Adipocyte (in vitro differentiated cells): ENCODE results near the gene FOXK1.
"Not testable (repeated sequence)": the region's sequence is repeated elsewhere in the genome, so short reads cannot be mapped to it uniquely, and the experiment has no call there.

Experiments
- DNase-seq: peaks from one replicate; pipeline ENCODE4 v3.0.0-alpha.2; 2015; ENCODE audit warnings: low read depth
- H3K27me3 ChIP-seq: replicated peaks from 2 replicates; pipeline ENCODE4 v1.7.0; 2013; ENCODE audit warnings: mild to moderate bottlenecking, low read length, moderate library complexity; ENCODE audit not compliant: control insufficient read depth, insufficient read depth
- H3K36me3 ChIP-seq: 2 replicates; pipeline ENCODE4 v1.7.0; 2013; ENCODE audit warnings: low read length, mild to moderate bottlenecking, moderate library complexity; ENCODE audit not compliant: control insufficient read depth, insufficient read depth, severe bottlenecking
- H3K4me1 ChIP-seq: 2 replicates; pipeline ENCODE4 v1.7.0; 2013; ENCODE audit warnings: mild to moderate bottlenecking, low read length, moderate library complexity; ENCODE audit not compliant: control insufficient read depth, insufficient read depth
- H3K4me3 ChIP-seq: 2 replicates; pipeline ENCODE4 v1.7.0; 2013; ENCODE audit warnings: mild to moderate bottlenecking, low read length, moderate library complexity
- H3K9ac ChIP-seq: 2 replicates; pipeline ENCODE4 v1.7.0; 2013; ENCODE audit warnings: mild to moderate bottlenecking, low read length, moderate library complexity
- H3K9me3 ChIP-seq: 2 replicates; pipeline ENCODE4 v1.7.0; 2013; ENCODE audit warnings: mild to moderate bottlenecking, low read length, moderate library complexity; ENCODE audit not compliant: control insufficient read depth

The FOXK1 gene

DNA sequence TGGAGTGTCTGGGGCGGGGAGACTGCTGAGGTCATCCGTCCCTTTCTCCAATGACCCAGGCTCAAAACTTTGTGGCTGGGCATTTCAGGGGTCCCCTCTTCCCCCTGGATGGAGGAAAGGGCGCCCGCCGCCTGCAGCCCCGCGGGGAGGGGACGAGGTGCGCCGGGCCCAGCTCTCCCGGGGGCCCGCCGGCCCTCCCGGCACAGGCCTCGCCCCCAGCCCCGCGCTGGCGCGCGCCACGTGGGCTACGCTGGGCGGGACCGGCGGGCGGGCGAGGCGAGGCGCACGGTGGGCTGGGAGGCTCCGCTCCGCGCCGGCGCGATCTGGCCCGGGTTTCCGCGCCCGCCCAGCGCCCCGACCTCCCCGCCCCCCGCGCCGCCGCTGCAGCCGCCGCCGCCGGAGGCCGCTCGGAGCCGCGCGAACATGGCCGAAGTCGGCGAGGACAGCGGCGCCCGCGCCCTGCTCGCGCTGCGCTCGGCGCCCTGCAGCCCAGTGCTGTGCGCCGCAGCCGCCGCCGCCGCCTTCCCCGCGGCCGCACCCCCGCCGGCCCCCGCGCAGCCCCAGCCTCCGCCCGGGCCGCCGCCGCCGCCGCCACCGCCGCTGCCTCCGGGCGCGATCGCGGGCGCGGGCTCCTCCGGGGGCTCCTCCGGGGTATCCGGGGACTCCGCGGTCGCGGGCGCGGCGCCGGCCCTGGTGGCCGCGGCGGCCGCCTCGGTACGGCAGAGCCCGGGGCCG lies at the start of gene FOXK1:
Gene FOXK1, plus strand, starts transcription at position 410 of the 735 bp plus-strand sequence. Its CDS starts 14 bp downstream, at position 424.
- peak within 1 kb of the TSS; percentile 97 for H3K4me3 ChIP-seq
- peak within 1 kb of the TSS; percentile 97 for H3K9ac ChIP-seq
- H3K4me1 ChIP-seq = peaks cover 20% of the 10 kb centered on the region
- no peaks in the 10 kb centered on the region for H3K27me3 ChIP-seq
- no peaks in the 10 kb centered on the region for H3K9me3 ChIP-seq
- H3K36me3 ChIP-seq = no peaks in the 10 kb centered on the region
- DNase-seq = peak; percentile 89

DNA sequence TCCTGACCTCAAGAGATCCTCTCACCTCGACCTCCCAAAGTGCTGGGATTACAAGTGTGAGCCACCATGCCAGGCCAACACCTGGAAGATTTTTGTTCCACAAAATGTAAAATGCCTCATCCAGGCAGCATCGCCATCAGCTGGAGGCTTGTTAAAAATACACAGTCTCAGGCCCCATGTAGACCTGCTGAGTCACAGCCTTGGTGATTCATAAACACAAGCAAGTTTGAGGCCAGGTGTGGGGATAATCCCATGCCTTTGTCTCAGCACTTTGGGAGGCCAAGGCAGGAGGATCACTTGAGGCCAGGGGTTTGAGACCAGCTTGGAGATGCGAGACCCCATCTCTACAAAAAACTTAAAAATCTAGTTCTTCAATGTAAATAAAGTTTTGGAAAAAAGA lies 49.1 kb upstream of the FOXK1 start:
- Histone ChIP-seq H3K4me3 (no peak overlapping the region), H3K27me3 (no peaks in the 10 kb centered on the region), H3K9me3 (no peaks in the 10 kb centered on the region), H3K36me3 (no peaks in the 10 kb centered on the region), H3K4me1 (peaks cover 18% of the 10 kb centered on the region), H3K9ac (no peak overlapping the region)
- peak; percentile 42 for DNase-seq

DNA sequence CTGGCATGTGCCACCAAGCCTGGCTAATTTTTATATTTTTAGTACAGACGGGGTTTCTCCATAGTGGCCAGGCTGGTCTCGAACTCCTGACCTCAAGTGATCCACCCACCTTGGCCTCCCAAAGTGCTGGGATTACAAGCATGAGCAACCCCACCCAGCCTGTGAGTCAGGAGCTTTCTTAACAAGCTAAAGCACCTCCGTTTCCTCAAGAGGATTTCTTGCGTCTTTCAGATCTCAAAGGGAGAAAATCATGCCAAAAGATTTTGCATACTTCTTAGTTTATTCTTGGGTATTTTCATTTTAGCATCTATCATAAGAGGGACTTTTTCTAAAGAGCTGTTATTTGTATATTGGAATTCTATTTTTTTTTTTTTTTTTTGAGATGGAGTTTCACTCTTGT lies 47.9 kb upstream of the FOXK1 start:
- Histone ChIP-seq H3K4me3 (no peak overlapping the region), H3K4me1 (peaks cover 18% of the 10 kb centered on the region), H3K27me3 (no peaks in the 10 kb centered on the region), H3K36me3 (no peaks in the 10 kb centered on the region), H3K9me3 (no peaks in the 10 kb centered on the region), H3K9ac (peak overlapping the region; percentile 2)
- DNase-seq = peak; percentile 30

DNA sequence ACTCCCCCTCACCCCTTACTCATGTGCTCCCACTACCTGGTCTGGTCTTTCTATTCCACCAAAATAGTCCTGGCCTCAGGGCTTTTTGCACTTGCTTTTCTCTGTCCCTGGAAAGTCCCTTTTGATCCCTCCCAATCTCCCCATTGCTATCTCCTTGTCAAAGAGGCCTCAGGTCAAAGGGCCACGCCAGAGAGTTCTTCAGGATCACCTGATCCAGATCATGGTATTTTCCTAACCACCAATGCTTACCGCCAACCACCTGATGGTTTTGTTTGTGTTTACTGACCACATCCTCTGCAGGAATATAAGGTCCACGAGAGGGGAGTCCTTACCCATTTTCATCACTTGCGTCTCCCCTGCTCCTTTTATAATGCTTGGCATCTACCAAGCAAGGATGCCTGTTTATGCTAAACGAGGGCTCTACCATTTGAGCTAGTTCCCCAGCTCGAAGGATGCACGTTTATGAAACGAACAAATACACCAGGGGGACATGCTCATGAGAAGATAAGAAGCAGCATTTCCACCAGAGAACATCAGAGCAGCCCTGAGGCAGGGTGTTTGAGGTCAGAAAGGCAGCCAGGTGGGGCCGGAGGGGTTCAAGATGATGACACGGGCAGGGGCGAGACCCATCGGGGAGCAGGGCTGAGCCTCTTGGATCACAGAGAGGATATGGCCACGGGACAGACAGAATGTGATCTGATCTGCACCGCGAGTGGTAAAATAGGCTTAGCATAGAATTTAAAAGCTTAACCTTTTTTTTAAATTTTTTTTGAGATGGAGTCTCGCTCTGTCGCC lies 43.1 kb upstream of the FOXK1 start:
- H3K27me3 ChIP-seq = no peaks in the 10 kb centered on the region
- DNase-seq = no peak

DNA sequence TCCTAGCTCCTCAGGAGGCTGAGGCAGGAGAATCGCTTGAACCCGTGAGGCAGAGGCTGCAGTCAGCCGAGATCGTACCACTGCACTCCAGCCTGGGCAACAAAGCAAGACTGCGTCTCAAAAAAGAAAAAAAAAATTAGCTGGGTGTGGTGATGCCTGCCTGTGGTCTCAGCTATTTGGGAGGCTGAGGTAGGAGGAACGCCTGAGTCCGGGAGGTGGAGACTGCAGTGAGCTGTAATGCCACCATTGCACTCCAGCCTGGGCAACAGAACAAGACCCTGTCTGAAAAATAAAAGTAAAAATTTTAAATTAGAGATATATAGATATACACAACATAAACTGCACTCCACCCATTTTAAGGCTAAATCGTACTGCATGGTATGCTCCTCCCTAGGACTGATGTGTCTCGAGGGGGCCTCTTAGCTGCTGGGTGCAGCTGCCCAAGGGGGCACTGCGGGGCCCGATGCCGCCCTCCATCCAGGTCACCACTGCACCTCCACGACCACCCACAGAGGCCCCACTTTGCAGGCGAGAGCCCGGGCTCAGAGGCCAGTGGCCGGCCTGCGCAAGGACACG lies 40.9 kb upstream of the FOXK1 start:
- Histone ChIP-seq H3K27me3 (no peaks in the 10 kb centered on the region), H3K36me3 (no peaks in the 10 kb centered on the region), H3K9me3 (no peaks in the 10 kb centered on the region), H3K4me1 (peaks cover 13% of the 10 kb centered on the region), H3K9ac (peak overlapping the region; percentile 97), H3K4me3 (peak overlapping the region; percentile 88)
- no peak for DNase-seq

More for the DNA sequence above, 43.1 kb upstream of the FOXK1 start:
- no peaks in the 10 kb centered on the region for H3K9me3 ChIP-seq
- H3K9ac ChIP-seq = no peak overlapping the region
- no peak overlapping the region for H3K4me3 ChIP-seq
- no peaks in the 10 kb centered on the region for H3K36me3 ChIP-seq
- H3K4me1 ChIP-seq = peaks cover 15% of the 10 kb centered on the region

DNA sequence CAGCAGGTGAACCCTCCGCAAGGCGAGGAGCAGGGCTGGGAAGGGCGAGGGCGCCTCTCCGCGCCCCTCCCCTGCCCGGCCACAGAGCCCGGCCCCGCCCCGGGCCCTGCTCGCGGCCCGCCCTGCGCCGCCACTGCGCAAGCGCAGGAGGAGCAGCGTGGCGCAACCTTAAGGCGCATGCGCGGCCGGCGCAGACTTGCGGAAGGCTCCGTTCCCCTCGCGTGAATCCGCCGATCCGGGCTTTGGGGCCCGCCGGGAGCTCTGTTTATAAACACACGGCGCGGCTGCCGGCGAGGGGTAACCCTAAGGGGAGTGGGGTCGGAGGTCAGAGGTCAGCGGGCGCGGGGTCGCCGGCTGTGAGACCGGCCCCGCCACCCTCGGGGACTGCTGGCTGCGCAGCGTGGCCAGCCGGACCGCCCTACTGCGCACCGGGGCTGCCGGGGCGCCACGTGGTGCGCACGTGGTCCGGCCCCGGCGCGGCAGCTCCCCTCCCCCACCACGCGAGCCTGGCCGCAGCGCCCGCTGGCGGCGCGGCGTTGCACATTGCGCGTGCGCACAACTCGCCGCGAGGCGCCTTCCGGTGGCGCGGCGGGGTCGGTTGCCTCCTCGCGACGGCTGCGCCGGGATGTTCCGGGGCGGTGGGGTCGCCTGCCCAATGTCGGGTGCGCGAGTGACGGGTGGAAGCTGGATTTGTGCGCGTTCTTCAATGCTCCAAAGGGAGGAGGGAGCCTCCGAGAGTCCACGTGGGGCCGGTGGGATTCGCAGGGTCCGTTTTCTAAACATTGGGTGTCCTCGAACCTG lies 40.2 kb upstream of the FOXK1 start:
- H3K9me3 ChIP-seq = no peaks in the 10 kb centered on the region
- DNase-seq = peak; percentile 98
- H3K9ac ChIP-seq = peak overlapping the region; percentile 97
- no peaks in the 10 kb centered on the region for H3K36me3 ChIP-seq
- peaks cover 13% of the 10 kb centered on the region for H3K4me1 ChIP-seq
- H3K4me3 ChIP-seq = peak overlapping the region; percentile 88
- H3K27me3 ChIP-seq = no peaks in the 10 kb centered on the region

DNA sequence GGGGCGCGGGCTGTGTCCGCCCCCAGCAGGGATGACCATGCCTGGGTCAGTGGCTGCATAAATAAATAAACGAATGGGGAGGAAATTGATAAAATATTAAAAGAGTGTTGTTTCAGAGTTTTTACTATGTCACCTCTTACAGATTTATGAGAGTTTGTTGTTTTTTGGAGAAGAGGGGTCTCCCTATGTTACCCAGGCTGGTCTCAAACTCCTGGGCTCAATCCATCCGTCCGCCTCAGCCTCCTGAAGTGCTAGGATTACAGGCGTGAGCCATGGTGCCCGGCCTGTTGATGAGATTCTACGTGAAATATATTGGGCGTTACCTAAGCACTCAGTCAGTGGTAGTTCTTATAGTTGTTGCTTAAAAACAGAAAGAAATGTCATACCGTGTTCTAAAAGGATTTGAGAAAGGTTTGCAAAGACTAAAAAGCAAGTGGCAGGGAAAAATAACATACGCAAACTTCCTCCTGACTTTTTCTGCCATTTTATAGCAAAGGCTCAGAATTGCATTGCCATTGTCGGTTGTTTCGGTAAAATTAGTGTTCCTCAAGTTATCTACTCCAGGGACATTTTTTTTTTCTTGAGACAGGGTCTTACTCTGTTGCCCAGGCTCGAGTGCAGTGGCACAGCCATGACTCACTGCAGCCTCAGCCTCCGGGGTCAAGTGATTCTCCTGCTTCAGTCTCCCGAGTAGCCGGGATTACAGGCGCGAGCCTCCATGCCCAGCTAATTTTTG lies 39.5 kb upstream of the FOXK1 start:
- H3K9ac ChIP-seq = peak overlapping the region; percentile 97
- peaks cover 13% of the 10 kb centered on the region for H3K4me1 ChIP-seq
- peak overlapping the region; percentile 88 for H3K4me3 ChIP-seq
- no peaks in the 10 kb centered on the region for H3K36me3 ChIP-seq
- no peaks in the 10 kb centered on the region for H3K9me3 ChIP-seq
- no peaks in the 10 kb centered on the region for H3K27me3 ChIP-seq
- DNase-seq = no peak

DNA sequence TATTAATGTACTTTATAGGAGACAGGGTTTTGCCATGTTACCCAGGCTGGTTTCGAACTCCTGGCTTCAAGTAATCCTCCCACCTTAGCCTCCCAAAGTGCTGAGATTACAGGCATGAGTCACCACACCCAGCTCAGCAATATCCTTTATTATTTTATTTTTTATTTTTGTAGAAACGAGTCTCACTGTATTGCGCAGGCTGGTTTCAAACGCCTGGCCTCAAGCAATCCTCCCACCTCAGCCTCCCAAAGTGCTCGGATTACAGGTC lies 39.0 kb upstream of the FOXK1 start:
- H3K4me3 ChIP-seq, DNase-seq, H3K9me3 ChIP-seq, H3K36me3 ChIP-seq, H3K27me3 ChIP-seq, H3K9ac ChIP-seq: not testable (repeated sequence)
- peaks cover 13% of the 10 kb centered on the region for H3K4me1 ChIP-seq

DNA sequence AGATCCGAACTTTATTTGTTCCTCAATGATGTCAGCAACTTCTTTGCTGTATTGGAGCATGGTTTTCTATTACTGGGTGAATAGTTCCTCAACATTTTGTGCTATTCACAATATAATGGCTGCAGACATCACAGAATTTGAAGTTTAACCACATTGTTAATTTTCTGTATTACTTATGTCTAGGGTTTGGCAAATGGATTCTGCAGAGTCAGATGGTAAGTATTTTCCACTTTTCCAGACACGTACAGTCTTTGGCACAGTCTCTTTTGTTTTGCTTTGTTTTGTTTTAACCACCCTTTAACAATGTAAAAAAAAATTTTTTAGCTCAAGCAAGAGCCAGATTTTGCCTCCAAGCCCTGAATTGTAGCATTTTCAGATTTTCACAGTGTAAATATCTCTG lies 36.8 kb upstream of the FOXK1 start:
- H3K36me3 ChIP-seq = no peaks in the 10 kb centered on the region
- no peaks in the 10 kb centered on the region for H3K9me3 ChIP-seq
- DNase-seq = no peak
- peaks cover 13% of the 10 kb centered on the region for H3K4me1 ChIP-seq
- H3K27me3 ChIP-seq = no peaks in the 10 kb centered on the region
- H3K4me3 ChIP-seq = no peak overlapping the region
- no peak overlapping the region for H3K9ac ChIP-seq

DNA sequence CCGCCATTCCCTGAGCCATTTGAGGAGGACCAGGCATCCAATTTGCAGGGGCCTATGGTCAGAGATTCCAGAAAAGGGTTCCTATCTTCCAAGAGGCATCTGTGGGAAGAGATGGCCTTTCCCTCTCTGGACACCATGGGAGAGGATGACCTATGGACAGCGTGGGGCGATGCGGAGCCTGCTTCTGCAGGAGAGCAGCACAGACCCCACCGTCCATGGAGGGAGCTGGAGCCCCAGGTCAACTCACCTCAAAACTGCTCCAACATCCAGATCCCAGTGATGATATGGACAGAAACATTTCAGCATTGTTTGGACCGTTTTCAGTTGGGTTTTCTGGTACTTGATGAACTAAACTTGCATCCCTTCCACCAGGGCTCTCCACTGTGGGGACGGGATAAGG lies 34.0 kb upstream of the FOXK1 start:
- DNase-seq = no peak
- no peak overlapping the region for H3K4me3 ChIP-seq
- H3K36me3 ChIP-seq = no peaks in the 10 kb centered on the region
- no peaks in the 10 kb centered on the region for H3K9me3 ChIP-seq
- no peak overlapping the region for H3K9ac ChIP-seq
- peaks cover 11% of the 10 kb centered on the region for H3K4me1 ChIP-seq
- H3K27me3 ChIP-seq = no peaks in the 10 kb centered on the region
